NCI-H510A (cell line): ENCODE results near the gene ANKS1B.

ENCODE experiments used
- DNase-seq: peaks from one replicate; lab custom pipeline; 2025; lab: John Stamatoyannopoulos, UW

ANKS1B gene

GRCh38 chr12:99960311-99960710 lies 24.4 kb downstream of the ANKS1B start:
- DNase-seq, result no peak

GRCh38 chr12:99959549-99960170 lies 25.1 kb downstream of the ANKS1B start:
- DNase-seq, result no peak

DNA sequence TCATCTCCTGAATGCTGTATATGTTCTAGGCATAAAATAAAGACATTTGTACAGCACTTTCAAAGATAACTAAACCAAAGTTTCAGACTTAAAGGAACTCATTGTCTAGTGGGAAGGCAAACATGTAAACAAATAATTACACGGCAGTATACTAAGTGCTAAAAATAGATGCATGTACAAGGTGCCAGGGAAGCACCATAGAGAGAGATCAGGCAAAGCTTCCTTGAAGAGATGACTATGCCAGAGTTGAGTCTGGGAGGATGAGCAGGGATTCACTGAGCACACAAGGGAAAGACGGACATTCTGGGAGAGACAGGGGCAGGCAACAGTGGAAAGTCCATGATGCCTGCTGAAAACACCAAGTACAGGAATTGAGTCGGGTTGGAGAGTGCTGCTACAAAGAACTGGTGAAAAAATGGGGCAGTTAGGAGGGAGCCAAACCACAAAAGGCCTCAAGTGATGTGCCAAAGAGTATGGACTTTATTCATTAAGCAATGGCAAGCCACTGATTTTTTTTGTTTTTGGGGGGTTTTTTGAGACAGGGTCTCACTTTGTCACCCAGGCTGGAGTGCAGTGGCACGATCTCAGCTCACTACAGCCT lies 26.8 kb downstream of the ANKS1B start:
- DNase-seq, result no peak

DNA sequence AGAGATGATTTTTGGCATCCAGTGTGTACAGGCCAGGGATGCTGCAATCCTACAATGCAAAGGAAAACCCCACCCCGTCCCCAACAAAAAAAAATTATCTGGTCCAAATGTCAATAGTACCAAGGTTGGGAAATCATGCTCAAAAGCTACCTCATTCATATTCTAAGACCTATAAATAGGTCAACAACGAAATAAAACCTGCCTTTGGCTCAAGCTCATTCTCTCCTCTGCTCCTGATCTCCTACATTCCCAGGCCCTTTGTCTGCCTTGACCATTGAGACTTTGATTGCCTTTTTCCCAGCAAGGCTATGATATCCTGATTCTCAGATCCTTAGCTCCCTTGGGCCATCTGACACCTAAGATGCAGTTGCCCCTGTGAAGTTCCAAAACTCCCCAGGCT lies 30.0 kb downstream of the ANKS1B start:
- no peak for DNase-seq

DNA sequence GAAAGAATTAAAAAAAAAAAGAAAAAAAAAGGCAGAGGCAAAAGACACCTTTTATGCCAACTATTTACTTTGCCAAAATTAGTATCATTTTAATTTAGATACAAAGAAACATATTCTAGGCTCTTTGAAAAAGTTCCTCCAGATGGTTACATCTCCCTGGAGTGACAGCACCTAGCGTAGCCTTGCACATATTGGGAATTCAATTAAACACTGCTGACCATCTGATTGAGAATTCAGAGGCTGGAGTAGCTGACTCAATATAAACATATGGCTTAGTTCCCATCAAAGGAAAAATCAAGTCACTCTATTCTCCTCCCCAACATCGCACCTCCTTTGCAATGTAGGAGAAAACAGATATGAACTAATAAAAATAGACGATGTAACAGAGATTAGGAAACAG lies 36.4 kb downstream of the ANKS1B start:
- no peak for DNase-seq

DNA sequence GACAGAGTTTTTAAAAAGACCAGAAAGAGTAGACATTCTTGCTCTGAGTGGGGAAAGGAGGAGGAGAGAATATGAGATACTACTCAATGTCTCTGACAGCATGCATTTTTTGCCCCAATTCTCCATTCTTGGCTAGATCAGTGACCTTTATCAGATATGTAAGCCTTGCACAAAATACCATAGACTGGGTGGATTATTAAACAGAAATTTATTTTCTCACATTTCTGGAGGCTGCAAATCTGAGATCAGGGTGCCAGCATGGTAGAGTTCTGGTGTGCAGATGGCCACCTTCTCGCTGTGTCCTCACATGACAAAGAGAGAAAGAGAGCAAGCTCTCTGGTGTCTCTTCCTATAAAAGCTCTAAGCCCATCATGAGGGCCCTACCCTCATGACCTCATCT lies 38.6 kb downstream of the ANKS1B start:
- no peak for DNase-seq

DNA sequence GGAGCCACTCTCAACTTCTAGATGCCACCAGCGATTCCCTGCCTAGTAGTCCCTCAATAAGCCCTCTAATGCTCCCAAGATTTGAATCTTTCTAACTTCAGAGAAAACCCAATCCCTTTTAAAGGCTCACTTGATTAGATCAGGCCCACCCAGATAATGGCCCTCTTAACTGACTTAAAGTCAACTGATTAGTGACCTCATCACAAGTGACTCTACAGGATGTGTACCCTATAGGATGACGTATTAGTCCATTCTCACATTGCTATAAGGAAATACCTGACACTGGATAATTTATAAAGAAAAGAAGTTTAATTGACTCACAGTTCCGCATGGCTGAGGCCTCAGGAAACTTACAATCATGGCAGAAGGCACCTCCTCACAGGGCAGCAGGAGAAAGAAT lies 49.1 kb downstream of the ANKS1B start:
- DNase-seq, result no peak

- no peak for DNase-seq
Observed at GRCh38 chr12:99926511-99927169, 58.1 kb downstream of the ANKS1B start.

- no peak for DNase-seq
Observed at GRCh38 chr12:99920353-99920960, 64.3 kb downstream of the ANKS1B start.

DNA sequence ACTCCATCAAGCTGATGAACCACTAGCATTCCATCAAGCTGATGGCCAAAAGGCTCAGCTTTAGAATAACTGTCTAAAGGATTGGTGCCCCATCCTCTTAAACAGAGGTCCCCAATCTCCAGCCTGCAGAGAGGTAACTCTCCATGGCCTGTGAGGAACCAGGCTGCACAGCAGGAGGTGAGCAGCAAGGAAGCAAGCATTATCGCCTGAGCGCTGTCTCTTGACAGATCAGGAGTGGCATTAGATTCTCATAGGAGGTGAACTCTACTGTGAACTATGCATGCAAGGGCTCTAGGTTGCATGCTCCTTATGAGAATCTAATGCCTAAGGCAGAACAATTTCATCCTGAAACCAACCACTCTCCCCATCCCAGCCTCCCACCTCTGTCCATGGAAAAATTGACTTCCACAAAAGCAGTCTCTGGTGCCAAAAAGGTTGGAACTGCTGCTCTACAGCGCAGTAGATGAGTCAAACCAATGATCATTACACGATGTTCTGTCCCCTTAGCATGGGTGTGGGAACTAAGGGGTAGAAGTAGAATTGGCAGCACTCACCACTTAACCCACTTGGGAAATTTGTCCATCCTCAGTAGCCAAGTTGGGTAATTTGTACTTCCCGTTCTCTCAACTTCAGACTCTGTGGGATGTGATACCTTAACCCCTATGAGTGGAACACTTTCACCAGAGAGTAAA lies 66.9 kb downstream of the ANKS1B start:
- no peak for DNase-seq

DNA sequence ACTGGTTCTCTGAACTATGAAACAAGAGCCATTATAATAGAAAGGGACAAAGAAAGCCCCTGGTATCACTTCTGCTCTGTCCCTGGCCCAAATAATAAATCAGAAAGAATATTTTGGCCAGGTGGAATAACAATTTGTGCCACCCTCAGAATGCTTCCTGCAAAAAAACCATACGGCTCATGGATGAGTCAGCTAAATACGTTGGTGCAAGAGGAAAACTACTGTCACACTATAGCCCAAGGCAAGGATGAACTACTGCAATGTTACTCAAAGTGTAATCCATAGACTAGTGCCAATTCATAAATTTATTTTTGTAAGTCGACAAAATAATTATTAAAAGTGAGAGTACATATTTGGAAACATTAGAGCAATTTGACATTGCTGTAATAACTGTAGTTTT lies 68.2 kb downstream of the ANKS1B start:
- no peak for DNase-seq

- DNase-seq, result no peak
Observed at GRCh38 chr12:99915251-99916082, 69.3 kb downstream of the ANKS1B start.

DNA sequence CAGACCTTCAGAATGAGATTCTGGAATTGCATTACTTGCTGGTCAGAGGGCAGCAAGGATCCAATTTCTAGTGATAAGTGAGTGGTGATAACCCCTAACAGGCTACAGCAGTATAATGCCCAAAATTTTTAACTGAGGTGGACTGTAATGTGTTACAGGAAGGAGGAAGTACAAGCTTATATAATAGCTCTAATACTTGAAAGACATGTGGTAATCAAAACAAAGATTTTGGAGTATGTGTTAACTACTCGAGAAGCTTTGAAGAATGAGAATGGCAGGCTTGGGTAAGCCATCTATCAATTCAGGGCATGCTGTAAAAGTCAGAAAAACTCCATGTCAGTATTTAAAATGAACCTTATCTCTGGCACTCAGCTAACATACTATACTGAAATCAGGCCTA lies 70.5 kb downstream of the ANKS1B start:
- DNase-seq, result no peak

DNA sequence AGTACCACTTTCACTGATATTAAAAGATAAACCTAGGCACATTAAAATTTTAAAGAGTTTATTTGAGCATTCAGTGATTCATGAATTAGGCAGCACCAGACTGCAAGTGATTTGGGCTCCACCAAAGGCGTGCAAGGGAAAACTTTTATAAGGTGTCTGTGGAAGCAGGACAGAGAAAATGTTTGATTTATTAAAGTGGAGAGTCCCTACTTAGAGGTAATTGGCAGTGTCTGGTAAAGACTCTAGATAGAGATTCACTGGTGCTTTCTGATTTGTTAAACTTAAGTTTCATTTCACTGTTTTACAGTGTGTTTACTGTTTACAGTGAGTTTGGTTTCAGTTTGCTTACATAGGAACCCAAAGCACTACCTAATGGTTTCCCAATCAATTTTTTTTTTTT lies 72.8 kb downstream of the ANKS1B start:
- DNase-seq, result no peak

GRCh38 chr12:99911081-99911480 lies 73.7 kb downstream of the ANKS1B start:
- DNase-seq, result no peak

GRCh38 chr12:99910342-99910741 lies 74.4 kb downstream of the ANKS1B start:
- DNase-seq, result no peak

- no peak for DNase-seq
Observed at GRCh38 chr12:99906786-99907579, 77.8 kb downstream of the ANKS1B start.

GRCh38 chr12:99901181-99901580 lies 83.6 kb downstream of the ANKS1B start:
- DNase-seq, result no peak

DNA sequence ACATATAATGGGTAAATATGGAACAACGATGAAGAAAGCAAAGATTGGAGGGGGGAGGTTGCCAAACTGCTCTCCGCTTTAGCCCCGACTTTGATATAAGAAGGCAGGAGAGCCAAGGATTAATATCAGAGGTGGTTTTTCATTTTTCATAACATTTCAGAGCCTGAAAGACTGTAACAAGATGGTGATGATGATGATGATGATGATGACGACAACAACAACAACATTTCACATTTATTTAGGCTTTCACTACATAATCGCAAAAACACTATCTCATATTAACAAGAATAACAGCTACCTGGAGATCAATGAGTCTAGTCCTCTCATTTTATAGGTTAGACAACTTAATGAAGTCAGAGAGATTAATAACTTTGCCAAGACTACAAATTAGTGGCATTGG lies 86.1 kb downstream of the ANKS1B start:
- no peak for DNase-seq

GRCh38 chr12:99879439-99879838 lies 105.3 kb downstream of the ANKS1B start:
- DNase-seq, result no peak

DNA sequence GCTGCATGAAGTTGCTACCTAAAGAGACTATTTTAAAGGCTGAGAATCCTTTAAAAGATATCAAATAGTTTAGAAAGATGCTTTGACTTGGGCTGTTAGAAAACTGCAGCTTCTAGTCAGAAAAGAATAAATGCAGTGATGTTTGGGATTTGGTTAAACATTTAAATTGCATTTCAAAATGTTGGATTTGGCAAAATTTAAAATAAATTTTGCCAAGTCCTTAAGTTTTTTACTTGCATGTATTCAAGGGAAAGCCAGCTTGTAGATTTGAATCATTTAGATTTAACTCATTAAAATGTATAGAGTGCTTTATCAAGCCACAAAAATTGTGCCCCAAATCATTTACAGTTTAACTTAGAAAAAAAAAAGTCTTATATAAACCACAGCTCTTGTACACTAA lies 109.7 kb downstream of the ANKS1B start:
- DNase-seq, result no peak
